Activated T-cell treated with anti-CD3 and anti-CD28 coated beads, Interleukin-2, amount 50 U/mL, for 48 hours (primary cell): ENCODE data around the gene SLC9A2.

Experiments used
- DNase-seq, 2 experiments: peaks; one replicate each; pipeline ENCODE4 v3.0.0-alpha.2; 2020

Gene SLC9A2

DNA sequence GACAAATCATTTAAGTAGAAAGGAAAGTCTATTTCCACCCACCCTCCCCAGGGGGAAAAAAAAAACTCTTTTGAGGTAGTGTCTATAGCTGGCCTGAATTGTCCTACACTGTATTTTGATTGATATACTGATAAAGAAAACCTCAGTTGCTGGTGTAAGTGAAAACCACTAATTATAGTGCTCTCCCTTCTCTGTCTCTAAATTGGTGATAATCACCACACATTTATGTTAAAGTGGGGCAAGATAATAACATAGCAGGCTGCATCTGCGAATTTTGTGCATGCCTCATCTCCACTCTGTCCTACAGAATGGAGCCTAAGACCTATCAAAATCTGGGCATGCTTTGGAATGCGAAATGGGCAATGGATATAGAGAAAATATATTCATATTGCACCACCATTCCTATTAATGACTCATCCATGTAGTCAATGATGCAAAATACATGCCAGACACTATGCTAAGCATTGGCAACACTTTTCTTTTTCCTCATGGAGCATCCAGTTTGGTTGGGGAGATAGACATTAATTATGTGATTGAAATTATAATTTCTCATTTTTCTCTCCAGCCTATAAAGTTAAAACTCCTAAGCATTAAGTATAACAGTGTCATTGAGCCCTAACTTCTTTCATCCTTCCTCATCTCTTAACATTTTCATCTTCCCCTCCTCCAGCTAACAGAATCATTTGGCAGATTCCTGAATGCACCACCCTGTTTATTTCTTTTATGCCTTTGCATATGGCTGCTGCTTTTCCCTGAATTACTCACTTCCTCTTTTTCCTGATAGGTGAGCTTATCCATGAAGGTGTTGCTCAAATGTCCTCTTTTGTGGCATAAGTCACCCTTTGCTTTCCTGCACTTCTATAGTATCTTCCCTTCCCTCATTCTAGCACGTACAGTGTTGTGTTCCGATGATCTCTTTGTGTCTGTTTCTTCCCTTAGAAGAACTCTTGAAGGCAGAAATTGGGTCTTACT is 58.2 kb downstream of the SLC9A2 start:
- DNase-seq: no peak

DNA sequence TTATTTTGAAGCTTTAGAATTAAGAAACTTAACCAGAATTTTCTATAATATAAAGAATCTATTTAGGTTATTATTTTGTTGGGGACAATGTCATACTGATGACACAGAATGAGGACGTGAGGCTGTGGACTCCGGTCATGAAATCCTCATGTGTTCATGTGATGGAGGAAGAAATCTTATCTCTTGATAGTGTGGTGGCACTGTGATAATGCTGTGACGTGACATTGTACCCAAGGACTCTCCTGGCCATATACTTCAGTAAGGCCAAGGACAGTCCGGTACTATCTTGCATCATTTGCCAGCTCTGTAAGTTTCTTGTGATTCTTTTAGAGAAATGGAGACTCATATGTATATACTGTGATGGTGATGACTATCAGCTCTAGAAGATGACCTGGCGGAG is 59.1 kb downstream of the SLC9A2 start:
- DNase-seq: no peak

DNA sequence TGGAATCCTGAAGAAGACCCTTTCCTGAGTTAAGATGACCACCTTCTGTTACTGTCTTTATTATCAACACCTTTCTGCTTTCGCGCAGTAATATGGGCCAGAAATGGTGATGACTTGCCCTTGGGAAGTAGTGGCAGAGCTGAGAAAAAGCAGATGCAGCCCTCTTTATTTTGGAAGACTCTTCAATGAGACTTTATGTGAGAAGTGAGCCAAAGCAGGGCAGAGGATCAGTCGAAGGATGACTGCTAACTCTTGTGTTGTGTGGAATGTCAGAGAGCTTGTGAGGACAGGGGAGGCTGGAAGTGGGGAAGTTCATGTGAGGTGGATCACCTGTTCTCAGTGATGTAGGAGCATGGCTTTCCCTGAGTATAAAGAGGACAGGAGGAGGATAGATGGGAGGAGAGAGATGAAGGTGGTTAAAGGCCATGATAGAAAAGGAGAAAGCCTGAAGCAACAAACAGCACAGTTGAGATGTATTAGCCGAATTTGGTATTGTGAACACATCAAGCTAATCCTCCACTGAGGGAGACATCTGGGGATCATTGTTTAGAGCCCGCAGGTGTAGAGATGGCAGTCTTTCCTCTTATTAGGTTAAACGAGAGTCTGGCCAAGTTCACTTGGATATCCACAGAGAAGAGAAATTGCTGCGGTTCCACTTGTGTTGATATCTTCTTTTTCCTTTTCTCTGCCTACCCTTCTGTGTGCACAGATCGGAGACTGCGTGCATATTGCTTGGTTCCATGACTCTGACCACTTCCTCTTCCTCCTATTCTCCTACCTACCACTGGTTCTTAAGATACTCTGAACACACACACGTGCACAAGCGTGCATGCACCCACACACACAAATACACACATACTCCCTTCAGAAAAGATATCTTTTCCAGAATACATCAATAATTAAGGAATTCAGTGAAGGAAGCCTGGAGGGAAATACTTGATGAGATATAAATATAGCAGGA is 67.4 kb downstream of the SLC9A2 start:
- no peak for DNase-seq

DNA sequence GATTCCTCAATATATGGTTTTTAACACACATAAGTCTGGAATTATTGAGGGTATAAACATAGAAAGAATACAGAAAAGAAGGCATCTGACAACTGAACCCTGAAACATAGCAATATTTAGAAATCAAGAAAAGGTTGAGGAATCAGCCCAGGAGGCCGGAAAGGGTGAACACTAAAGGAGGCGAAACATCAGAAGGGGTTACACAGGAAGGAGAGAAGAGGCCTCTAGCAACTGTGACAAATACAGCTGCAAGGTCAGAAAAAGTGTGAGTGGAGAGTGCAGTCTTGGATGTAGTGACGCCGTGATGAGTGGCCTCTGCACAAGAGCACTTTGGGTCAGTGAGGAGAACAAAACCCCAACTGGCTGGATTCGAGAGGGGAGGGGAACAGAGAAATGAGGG is 70.7 kb downstream of the SLC9A2 start:
- no peak for DNase-seq

DNA sequence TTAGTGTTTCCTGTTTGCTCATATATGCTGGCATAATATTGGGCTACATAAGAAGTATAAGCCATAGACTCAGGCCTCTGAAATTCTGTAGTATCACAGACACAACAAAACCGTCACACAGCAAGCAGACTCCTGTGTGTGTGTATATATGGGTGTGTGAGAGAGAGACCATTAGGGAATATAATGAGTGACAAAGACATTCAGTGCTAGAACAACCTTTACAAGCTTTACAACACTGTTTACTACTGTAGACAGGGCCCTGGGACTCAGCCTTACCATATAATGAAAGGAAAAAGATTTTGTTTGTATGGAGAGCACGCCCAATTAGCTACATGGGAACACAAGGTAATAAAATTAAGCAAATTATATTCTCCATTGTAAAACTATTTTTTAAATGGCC is 77.1 kb downstream of the SLC9A2 start:
- DNase-seq: no peak

DNA sequence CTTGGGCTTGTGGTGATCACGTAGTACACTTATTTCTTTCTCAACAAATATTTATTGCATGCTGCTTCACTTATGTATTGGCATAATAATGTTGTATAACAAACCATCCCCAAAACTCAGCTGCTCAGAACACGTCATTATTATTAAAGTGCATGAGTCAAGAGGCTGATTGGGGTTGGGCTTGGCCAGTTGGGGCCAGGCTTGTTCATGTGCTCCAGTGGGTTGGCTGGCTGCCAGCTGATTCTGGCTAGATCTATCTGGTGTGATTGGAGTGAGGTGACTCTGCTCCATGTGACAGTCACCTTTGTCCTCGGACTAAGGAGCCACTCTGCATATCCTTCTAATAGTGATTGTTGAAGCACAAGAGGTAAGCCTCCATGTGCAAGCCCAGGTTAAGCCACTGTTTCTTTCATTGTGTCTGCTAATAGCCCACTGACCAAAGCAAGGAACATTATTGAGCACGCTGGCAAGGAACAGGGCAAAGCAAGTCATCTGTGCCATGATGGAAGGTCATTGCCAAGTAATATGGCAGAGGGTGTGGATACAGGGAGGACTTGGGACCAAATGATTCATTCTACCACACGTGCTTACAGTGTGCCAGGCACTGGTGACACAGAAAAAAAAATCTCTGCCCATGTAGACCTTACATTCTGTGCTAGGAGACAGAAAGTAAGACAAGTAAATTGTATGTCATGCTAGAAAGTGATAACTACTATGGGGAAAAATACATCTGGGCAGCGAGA is 79.2 kb downstream of the SLC9A2 start:
- no peak for DNase-seq

DNA sequence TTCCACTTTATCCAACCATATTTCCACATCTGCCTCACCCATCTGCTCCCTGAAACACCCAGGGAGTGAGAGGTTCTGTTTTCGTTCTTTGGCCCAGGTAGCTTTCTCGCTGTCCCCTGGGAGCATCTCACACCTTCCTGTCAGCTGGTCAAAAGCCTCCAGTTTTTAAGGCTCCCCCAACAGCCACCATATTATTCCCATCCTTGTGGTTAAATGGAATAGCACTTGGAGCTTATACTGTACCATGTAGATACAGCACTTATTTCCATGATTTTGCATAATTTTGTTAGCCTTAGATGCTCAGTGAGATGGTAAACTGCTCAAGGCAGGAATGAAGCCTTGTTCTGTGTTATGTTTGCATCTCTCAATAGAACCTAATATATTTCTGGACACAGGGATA is 84.0 kb downstream of the SLC9A2 start:
- DNase-seq: no peak

DNA sequence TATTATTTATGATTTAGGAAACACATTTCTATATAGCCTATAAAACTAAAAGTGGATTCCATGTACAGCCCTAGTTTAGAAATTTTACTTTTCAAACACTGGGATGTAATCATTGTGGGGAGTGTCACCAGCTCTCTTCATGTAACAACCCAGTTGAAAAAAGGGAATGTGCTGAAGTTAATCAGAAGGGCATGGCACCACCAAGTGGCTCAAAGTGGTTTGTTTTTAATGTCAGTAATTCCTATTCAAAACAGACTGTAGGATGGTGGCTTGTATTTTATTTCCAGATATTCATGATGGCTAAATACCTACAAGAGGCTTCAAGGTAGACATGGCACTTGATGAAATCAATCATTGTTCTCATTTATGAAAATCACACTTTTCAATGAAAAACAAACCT is 84.4 kb downstream of the SLC9A2 start:
- DNase-seq: no peak

DNA sequence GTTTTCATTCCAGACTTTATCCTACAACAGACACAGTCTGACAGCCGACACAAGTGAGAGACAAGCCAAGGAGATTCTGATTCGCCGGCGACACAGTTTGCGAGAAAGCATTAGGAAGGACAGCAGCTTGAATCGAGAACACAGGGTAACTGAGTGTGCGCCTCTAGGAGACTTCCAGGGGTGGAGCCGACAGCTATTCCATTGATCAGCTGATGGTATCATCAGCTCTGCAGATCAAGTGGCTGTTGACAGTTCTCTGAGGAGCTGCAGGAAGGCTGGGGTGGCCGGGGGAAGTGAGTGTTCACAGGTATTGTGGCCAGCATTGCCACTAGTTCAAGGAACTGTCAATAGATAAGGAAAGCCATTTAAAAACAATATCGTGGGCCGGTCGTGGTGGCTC is 85.2 kb downstream of the SLC9A2 start:
- no peak for DNase-seq

DNA sequence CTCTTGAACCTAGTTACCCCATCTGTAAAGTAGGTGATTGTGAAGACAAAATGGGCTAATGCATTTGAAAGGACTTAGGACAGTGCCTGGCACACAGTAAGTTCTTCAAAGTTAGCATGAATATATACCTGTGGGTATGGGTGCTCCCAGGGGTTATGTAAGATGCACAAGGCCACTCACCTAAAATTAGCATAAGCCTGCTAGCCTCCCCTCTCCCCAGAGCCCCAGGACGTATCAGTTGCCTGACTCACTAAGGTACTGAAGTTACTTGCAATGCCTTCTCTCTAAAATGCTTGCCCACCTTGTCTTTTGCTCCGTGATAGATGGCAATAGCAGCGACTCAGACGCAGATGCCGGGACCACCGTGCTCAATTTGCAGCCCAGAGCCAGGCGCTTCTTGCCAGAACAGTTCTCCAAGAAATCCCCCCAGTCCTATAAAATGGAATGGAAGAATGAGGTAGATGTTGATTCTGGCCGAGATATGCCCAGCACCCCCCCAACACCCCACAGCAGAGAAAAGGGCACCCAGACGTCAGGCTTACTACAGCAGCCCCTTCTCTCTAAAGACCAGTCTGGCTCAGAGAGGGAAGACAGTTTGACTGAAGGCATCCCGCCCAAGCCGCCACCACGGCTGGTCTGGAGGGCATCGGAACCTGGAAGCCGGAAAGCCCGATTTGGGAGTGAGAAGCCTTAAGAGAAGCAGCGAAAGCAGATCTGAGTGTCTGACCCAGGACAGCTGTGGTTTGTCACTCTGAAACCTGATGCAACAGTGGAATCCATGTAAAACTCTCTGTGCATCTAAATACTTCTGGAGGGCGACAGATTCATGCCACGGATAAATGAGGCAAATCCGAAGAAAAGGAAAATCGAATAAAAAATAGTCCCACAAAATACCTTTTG is 88.7 kb downstream of the SLC9A2 start:
- DNase-seq: no peak

DNA sequence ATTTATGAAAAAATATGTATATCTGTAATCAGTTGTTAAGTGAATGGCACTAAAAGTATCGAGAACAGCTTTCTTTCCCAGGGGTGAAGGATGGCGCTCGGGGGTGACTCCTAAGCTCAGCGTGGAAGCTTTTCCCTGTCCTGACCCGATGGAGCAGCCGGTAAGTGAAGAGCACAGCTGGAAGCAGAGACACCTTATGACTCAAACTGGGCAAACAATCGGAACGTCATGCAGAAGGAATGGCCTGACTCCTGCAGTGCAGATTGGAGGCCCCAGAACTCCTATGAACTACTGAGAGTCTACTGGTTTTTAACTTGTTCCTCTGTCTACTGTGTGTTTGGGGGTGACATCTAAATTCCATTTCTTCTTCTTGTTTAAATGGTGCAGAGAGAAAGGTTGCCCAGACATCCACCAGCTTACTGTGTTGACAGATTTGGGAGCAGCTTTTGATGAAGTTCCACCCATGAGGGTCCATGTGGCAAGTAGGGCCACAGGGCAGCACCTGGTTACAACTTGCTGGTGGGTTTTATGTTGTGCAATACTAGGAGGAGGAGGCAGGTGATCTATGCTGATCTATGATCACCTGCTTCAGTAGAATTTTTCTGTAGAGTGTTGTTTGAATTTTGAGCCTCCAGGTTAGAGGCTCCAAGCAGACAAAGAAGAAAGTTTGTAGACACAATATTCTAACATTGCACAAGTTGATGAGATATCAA is 89.7 kb downstream of the SLC9A2 start:
- DNase-seq: no peak

DNA sequence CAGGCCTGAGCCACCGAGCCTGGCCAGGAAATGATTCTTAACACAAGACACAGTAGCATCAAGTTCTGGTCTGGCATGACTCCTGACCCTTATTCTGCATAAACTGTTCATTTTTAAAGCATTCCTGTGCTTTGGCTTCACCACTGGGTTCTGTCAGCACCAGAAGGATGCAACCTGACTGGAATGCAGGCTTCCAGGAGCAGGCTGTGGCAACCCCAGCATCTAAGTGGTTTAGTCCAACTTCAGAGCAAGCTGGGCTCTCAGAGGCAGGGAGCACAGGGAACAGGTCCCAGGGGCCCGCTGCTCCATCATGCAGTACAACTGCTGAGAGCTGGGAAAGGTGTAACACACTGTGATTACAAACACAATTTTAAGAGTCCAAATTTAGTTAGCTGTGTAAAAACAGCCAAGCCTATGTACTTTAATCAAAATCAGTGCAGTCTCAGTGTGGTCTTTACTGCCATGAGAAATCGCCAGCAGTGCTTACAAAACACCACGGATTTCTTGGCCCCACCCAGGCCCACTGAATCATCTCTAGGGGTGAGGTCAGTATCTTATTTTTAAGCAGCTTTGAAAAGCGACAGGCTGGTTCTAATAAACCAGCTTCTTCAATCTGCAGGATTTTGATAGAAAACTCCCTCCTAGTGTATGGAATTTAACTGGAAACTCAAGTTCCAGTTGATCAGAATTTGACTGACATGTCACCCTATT is 98.1 kb downstream of the SLC9A2 start:
- DNase-seq: no peak

DNA sequence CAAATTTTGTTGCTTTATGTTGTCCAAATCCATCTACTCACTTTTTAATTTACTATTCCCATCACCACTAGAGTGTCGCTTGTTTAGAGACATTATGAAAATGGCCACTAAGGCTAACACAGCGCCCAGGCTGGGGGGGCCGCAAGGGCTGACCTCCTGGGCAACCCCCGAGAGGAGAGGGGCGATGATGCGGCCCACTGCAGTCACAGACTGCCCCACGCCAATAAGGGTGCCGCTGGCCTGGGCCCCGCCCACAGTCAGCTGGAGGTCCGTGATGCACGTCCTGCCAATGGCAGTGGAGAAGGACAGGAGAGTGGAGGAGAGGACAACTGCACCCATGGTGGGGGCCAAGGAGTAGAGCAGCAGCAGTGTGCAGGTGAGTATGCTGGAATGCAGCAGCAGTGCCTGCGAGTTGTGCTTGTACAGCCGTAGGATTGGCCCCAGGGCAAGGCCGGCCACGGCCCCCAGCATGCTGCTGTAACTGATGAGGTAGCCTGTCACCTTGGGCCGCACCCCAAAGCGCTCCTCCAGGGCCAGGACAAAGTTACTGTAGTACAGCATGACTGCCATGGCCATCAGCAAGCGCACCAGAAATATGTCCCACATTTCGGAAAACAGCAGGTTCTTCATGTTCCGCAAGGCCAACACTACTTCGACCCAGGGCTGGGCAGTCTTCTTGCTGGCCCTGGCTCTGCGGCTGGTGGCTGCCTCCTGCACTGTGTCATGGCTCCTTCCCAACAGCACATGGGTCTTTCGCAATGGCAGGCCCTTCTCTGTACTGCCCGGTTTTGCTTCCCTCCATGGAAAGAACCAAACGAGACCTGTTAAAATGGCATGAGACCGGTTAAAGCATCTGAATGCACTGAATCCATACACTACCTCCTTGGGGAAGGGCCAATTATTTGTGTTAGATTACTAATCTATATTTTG is 99.3 kb downstream of the SLC9A2 start:
- DNase-seq: no peak

DNA sequence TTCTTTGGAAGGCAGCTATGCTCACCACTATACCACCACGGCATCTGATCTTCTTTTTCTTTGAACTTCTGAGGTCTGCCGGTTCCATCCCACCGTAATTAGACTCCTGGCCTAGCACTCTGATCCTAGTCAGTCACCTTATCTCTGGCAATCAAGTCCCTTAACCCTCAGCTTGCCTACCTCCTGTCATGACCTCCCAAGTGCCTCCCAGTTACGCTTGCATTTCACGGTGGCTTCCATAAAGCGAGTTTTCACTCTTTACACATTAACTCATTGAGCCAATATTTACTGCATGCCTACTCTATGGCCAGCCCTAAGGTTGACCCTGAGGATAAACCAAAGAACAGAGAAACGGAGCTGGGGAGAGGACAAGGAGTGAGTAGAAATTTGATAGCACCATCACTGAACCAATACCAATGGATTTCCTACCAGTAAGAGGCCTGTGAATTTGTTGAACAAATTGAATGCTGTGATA is 104.7 kb downstream of the SLC9A2 start:
- no peak for DNase-seq

DNA sequence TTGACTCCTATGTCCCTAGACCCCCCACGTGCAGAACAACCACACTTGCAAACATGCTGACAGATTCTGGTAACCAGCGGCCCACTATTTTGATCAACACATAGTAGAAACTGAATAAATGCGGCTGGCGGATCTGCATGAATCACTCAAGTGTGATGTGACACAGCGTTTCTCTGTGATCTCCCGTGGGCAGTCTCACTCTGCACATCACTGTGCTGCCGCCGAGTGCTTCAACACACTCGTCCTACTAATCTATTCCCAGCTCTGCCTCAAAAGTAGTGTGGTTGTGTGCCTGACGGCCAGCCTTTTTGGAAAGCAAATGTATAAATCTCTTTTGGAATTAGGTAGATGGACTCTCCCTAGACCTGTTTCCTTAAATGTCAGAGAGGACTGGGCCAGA is 105.2 kb downstream of the SLC9A2 start:
- DNase-seq: no peak

DNA sequence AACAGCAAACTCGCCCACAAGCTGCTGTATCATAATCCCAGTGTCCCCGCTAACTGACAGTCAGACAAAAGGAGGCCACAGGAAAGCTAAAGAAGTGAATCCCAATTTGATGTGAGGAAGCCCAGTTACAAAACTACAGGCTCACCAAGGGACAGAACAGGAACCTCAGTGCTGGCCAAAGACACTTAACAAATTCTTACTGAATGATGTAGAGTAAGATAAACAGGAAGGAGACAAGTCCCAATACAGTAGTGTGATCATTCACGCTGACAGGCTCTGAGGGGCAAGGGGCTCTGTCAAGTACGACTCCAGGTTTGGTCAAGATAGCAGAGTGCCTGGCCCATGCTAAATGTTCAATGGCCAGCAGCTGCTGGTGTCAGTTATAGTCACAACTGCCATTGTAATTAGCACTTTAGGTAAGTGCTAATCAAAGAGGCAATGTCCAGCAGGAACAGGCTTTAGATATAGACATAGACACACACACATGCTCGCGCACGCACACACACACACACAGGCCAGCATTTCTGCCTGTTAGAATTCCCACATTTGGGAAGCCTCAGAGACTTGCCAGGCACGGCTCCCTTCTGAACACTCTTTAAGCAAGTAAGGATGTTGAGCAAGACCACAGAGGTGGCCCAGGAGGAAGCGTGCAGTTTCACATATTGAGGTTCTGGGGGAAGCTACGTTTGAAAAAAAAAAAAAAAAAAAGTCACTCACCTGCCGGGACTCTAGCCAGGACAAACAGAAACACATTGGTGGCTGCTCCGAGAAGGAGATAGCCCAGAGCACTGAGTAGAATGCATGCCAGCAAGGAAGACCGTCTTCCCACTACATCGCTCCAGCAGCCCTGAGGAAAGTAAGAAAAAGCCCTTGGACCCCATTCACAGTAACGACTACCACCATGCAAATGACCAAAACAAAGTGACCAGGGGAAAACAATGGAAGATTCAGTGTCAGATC is 107.1 kb downstream of the SLC9A2 start:
- DNase-seq: no peak

DNA sequence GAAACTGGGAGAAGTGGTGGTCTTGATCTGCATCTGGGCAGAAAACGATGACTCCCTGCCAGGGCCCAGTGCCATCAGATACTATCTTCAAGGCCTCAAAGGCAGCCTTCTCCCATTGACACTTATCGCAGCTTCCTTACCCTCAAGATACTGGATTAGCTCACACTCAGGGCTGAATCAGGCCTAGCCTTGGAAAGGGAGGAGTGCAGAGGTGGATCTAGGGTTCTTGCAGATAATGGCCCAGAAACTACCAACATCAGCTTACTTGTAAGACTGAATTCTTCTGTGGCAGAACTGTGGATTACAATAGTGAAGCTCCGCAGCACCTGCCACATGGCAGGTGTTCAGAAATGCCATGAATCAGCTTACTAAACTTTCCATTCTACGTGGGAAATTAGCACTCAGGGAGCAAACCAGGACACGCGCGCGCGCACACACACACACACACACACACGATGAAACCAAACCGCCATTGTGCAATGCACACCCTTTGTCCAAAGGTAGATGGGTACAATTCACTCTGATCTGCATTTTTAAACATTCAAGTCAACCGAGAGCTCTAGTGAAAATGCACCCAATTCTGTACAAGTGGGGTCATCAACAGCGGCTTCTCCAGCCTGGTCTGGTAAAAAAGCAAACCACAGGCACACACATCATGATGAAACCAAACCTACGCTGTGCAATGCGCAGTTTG is 116.2 kb downstream of the SLC9A2 start:
- DNase-seq: no peak

DNA sequence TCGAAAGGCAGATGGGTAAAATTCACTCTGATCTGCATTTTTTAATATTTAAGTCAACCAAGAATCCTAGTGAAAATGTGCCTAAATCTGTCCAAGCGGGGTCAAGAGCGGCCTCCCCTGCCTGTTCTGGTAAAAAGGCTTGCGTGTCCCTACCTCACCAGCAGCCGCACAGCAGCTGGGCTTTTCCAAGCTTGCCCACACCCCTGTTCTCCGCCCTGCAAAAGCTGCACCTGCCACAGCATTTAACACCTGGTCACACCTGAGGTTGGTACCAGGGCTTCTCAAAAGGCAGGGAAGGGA is 116.7 kb downstream of the SLC9A2 start:
- DNase-seq: no peak
